Natural killer cell treated with Interleukin-12 subunit alpha and Interleukin-12 subunit beta and Interleukin-15 and Interleukin-18, amount 100 ng/mL, for 72 hours (primary cell): ENCODE data around the gene GULP1. TPM values are rescaled to one million over a fixed set of nuclear protein-coding genes. Genes with fewer than 3 reads are reported as not detected.
A peak's percentile ranks its signal among the peaks of the same experiment; 100 is the strongest.
"Not testable (repeated sequence)": the region's sequence is repeated elsewhere in the genome, so short reads cannot be mapped to it uniquely, and the experiment has no call there.

ENCODE experiments used
- ATAC-seq, 2 donors: fragments of 150-1000 bp; cut with Tn5 transposase in 1 of 2; sonication (Bioruptor Pico), chemical (Tn5 transposase) in 1 of 2; 2 replicates each; pipeline ENCODE4 v1.10.0; 2021
- DNase-seq: peaks from one replicate; pipeline ENCODE4 v3.0.0; 2022; ENCODE audit warnings: low spot score
- H3K27ac Mint-ChIP-seq, 2 donors: 1 replicate in 1 of 2; 2 replicates in 1 of 2; pipeline ENCODE4 v1.8.0; 2022; ENCODE audit warnings: mixed read lengths in 2 of 2, mild to moderate bottlenecking in 1 of 2, moderate library complexity in 1 of 2
- H3K27me3 Mint-ChIP-seq, 2 donors: 1 replicate in 1 of 2; 2 replicates in 1 of 2; pipeline ENCODE4 v1.8.0; 2022; ENCODE audit warnings: mixed read lengths in 2 of 2
- H3K36me3 Mint-ChIP-seq: one replicate; pipeline ENCODE4 v1.8.0; 2022; ENCODE audit warnings: mixed read lengths
- H3K4me1 Mint-ChIP-seq, 2 donors: 1 replicate in 1 of 2; 2 replicates in 1 of 2; pipeline ENCODE4 v1.8.0; 2022; ENCODE audit warnings: low read depth in 2 of 2, mixed read lengths in 2 of 2, mild to moderate bottlenecking in 1 of 2
- H3K4me3 Mint-ChIP-seq: one replicate; pipeline ENCODE4 v1.8.0; 2022; ENCODE audit warnings: mixed read lengths
- H3K9me3 Mint-ChIP-seq: 2 replicates; pipeline ENCODE4 v1.8.0; 2022; ENCODE audit warnings: mixed read lengths
- total RNA-seq, 2 donors: library from RNA; stranded (reverse); gene quantifications; one replicate each; pipeline ENCODE4 v1.2.3, GENCODE V29; 2022

The GULP1 gene
- total RNA-seq, 2 donors from 2014 or later: not detected

DNA sequence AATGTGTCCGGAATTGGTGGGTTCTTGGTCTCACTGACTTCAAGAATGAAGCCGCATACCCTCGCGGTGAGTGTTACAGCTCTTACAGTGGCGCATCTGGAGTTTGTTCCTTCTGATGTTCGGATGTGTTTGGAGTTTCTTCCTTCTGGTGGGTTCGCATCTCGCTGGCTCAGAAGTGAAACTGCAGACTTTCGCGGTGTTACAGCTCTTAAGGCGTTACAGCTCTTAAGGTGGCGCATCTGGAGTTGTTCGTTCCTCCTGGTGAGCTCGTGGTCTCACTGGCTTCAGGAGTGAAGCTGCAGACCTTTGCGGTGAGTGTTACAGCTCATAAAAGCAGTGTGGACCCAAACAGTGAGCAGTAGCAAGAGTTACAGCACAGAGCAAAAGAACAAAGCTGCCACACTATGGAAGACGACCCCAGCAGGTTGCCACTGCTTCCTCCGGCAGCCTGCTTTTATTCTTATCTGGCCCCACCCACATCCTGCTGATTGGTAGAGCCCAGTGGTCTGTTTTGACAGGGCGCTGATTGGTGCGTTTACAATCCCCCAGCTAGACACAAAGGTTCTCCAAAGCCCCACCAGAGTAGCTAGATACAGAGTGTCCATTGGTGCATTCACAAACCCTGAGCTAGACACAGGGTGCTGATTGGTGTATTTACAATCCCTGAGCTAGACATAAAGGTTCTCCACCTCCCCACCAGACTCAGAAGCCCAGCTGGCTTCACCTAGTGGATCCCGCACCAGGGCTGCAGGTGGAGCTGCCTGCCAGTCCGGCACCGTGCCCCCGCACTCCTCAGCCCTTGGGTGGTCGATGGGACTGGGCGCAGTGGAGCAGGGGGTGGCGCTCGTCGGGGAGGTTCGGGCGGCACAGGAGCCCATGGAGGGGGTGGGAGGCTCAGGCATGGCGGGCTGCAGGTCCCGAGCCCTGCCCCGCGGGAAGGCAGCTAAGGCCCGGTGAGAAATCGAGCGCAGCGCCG, 314.2 kb downstream of the GULP1 start:
- H3K36me3 Mint-ChIP-seq, H3K4me1 Mint-ChIP-seq, H3K9me3 Mint-ChIP-seq, H3K27ac Mint-ChIP-seq, DNase-seq, ATAC-seq, H3K4me3 Mint-ChIP-seq, H3K27me3 Mint-ChIP-seq: not testable (repeated sequence)

DNA sequence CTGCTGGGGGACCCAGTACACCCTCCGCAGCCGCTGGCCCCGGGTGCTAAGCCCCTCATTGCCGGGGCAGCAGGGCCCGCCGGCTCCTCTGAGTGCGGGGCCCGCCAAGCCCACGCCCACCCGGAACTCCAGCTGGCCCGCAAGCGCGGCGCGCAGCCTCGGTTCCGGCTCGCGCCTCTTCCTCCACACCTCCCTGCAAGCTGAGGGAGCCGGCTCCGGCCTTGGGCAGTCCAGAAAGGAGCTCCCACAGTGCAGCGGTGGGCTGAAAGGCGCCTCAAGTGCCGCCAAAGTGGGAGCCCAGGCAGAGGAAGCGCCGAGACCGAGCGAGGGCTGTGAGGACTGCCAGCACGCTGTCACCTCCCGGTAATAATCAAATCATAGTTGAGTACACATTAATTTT, 314.9 kb downstream of the GULP1 start:
- H3K4me1 Mint-ChIP-seq, H3K27ac Mint-ChIP-seq, ATAC-seq, H3K27me3 Mint-ChIP-seq, H3K9me3 Mint-ChIP-seq, H3K36me3 Mint-ChIP-seq, H3K4me3 Mint-ChIP-seq, DNase-seq: not testable (repeated sequence)

- Mint-ChIP-seq H3K27me3 (no peaks in the 10 kb centered on the region), H3K9me3 (peaks cover 3% of the 10 kb centered on the region), H3K27ac (no peak overlapping the region), H3K4me3 (no peak overlapping the region), H3K36me3 (no peaks in the 10 kb centered on the region), H3K4me1 (no peaks in the 10 kb centered on the region)
- no peak for ATAC-seq
- DNase-seq: no peak
Measured at GRCh38 chr2:188607501-188607900, 315.8 kb downstream of the GULP1 start.

DNA sequence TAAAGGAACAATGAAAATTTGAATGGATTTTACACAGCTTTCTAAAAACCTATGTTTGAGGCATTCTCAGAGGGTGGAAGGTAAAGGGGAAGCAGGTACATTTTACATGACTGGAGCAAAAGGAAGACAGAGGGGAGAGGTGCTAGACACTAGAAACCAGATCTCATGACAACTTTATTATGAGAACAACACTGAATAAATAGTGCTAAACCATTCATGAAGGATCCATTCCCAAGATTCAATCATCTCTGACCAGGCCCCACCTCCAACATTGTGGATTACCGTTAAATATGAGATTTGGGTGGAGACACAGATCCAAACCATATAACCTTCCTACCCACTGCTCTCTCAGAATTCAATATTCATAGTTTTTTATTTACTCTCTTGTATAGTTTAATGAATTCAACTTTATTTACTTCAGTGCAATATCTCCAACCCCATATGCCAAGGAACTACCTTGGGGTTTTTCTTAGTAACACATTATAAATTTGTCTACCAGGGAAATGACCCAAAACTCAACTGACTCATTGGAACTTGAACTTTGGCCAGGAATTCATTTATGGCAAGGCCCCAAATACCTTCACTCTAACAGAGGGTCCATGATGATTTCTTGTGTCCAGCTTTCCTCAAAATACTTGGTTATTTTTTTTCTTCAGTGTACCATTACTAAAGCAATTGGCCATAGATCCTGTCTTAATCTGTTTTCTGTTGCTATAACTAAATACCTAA, 317.8 kb downstream of the GULP1 start:
- Mint-ChIP-seq H3K9me3 (peaks cover 7% of the 10 kb centered on the region), H3K27ac (no peak overlapping the region), H3K4me3 (no peak overlapping the region), H3K36me3 (no peaks in the 10 kb centered on the region), H3K27me3 (no peaks in the 10 kb centered on the region), H3K4me1 (no peaks in the 10 kb centered on the region)
- no peak for DNase-seq
- no peak for ATAC-seq

- Mint-ChIP-seq H3K4me3 (no peak overlapping the region), H3K27ac (no peak overlapping the region), H3K27me3 (no peaks in the 10 kb centered on the region), H3K36me3 (no peaks in the 10 kb centered on the region), H3K9me3 (peaks cover 7% of the 10 kb centered on the region), H3K4me1 (no peaks in the 10 kb centered on the region)
- no peak for DNase-seq
- ATAC-seq: peak in 1 of 2 donors; percentile 43
Measured at GRCh38 chr2:188610050-188610444, 318.4 kb downstream of the GULP1 start.

DNA sequence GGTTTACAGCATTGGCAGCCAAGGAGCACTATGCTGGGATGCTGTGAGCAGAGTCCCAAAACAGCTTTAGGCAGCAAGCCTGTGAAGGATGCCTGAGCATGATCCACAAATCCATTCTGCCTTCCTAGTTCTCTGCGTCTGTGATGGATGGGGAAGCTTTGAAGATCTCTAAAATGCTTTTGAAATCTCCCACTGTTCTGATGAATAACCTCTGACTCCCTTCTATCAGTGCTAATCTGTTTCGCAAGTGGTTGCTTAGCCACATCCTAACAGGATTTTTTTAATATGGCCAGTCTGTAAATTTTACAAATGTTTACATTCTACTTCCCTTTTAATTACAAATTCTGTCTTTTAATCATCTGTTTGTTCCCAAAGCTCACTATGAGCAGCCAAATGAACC, 319.2 kb downstream of the GULP1 start:
- Mint-ChIP-seq H3K4me1 (no peaks in the 10 kb centered on the region), H3K27me3 (no peaks in the 10 kb centered on the region), H3K9me3 (peaks cover 7% of the 10 kb centered on the region), H3K36me3 (no peaks in the 10 kb centered on the region), H3K27ac (no peak overlapping the region), H3K4me3 (no peak overlapping the region)
- ATAC-seq (no peak), DNase-seq (no peak)

- ATAC-seq (no peak), DNase-seq (no peak)
- H3K27ac Mint-ChIP-seq: no peak overlapping the region
- H3K9me3 Mint-ChIP-seq: peaks cover 7% of the 10 kb centered on the region
- no peak overlapping the region for H3K4me3 Mint-ChIP-seq
- H3K4me1 Mint-ChIP-seq: no peaks in the 10 kb centered on the region
- H3K36me3 Mint-ChIP-seq: no peaks in the 10 kb centered on the region
- H3K27me3 Mint-ChIP-seq: no peaks in the 10 kb centered on the region
Measured at GRCh38 chr2:188619146-188619545, 327.5 kb downstream of the GULP1 start.

DNA sequence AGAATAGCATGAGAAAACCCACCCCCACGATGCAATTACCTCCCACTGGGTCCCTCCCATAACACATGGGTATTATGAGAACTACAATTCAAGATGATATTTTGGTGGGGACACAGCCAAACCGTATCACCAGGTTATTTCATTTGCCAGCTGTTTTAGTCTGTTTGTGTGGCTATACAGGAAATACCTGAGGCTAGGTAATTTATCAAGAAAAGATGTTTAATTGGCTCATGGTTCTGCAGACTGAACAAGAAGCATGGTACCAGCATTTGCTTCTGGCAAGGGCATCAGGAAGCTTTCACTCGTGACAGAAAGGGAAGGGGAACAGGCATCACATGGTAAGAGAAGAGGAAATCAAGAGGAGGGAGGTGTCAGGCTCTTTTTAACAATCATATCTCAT, 329.2 kb downstream of the GULP1 start:
- no peaks in the 10 kb centered on the region for H3K27me3 Mint-ChIP-seq
- H3K36me3 Mint-ChIP-seq: no peaks in the 10 kb centered on the region

GRCh38 chr2:188622601-188623260, 331.1 kb downstream of the GULP1 start:
- H3K36me3 Mint-ChIP-seq: no peaks in the 10 kb centered on the region
- no peak for DNase-seq
- H3K9me3 Mint-ChIP-seq: peaks cover 8% of the 10 kb centered on the region

More for the DNA sequence above, 329.2 kb downstream of the GULP1 start:
- DNase-seq: no peak
- no peaks in the 10 kb centered on the region for H3K4me1 Mint-ChIP-seq
- ATAC-seq: no peak
- peaks cover 7% of the 10 kb centered on the region for H3K9me3 Mint-ChIP-seq
- H3K27ac Mint-ChIP-seq: no peak overlapping the region
- no peak overlapping the region for H3K4me3 Mint-ChIP-seq

GRCh38 chr2:188623995-188624643, 332.4 kb downstream of the GULP1 start:
- Mint-ChIP-seq H3K36me3 (no peaks in the 10 kb centered on the region), H3K27ac (no peak overlapping the region), H3K4me3 (no peak overlapping the region), H3K4me1 (no peaks in the 10 kb centered on the region), H3K27me3 (no peaks in the 10 kb centered on the region), H3K9me3 (peaks cover 6% of the 10 kb centered on the region)
- ATAC-seq (no peak), DNase-seq (no peak)

More at GRCh38 chr2:188622601-188623260, 331.1 kb downstream of the GULP1 start:
- no peaks in the 10 kb centered on the region for H3K4me1 Mint-ChIP-seq
- no peak overlapping the region for H3K4me3 Mint-ChIP-seq
- no peak overlapping the region for H3K27ac Mint-ChIP-seq
- ATAC-seq: no peak
- no peaks in the 10 kb centered on the region for H3K27me3 Mint-ChIP-seq

GRCh38 chr2:188627471-188627870, 335.8 kb downstream of the GULP1 start:
- H3K4me3 Mint-ChIP-seq: no peak overlapping the region
- DNase-seq (no peak), ATAC-seq (no peak)
- H3K27me3 Mint-ChIP-seq: no peaks in the 10 kb centered on the region
- peaks cover 3% of the 10 kb centered on the region for H3K9me3 Mint-ChIP-seq
- H3K4me1 Mint-ChIP-seq: no peaks in the 10 kb centered on the region
- no peaks in the 10 kb centered on the region for H3K36me3 Mint-ChIP-seq
- no peak overlapping the region for H3K27ac Mint-ChIP-seq

DNA sequence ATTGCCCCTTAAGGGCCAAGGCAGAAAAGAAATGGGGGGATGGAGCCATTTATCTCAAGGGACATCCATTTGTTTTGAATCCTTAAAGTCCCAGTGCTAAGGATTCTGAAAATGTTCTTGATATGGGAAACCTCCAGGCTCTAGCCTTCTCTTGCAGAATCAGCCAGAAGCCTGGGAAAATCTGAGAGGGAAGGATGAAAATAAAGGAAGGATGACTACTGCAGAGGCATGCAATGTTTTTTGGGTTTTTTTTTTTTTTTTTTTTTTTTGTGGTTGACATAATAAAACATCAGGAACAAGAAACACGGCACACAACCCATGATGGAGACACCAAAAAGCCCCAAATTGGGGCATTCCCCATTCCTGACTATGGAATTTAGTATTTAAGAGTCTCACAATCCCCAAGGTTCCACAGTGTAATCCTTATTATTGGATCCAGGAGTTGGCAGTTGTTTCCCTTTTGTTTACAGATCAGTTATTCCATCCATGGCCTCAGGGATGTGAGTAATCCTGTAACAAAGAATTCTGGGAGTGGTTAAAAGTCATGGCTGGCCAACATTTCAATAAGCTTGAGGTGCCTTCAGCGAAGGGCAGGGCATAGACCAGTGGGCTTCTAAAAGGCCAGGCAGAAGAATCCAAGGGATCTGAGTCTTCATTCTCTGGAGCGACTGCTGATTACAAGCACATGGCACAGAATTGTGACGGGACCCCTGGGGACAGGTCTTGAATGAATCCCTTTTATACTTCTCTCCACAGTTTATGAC, 337.5 kb downstream of the GULP1 start:
- Mint-ChIP-seq H3K4me3 (no peak overlapping the region), H3K9me3 (peaks cover 3% of the 10 kb centered on the region), H3K27me3 (no peaks in the 10 kb centered on the region), H3K36me3 (no peaks in the 10 kb centered on the region), H3K4me1 (no peaks in the 10 kb centered on the region), H3K27ac (no peak overlapping the region)
- ATAC-seq (no peak), DNase-seq (no peak)
